Neuronal stem cell (in vitro differentiated cells): ENCODE data around the gene TACR3.
"Not testable (repeated sequence)": the region's sequence is repeated elsewhere in the genome, so short reads cannot be mapped to it uniquely, and the experiment has no call there.

ENCODE experiments used
- DNase-seq: peaks from one replicate; pipeline ENCODE4 v3.0.0-alpha.2; 2013; ENCODE audit warnings: low spot score
- H2AFZ ChIP-seq: one replicate; pipeline ENCODE4 v1.6.1; 2013; ENCODE audit warnings: mild to moderate bottlenecking, low read length, inconsistent platforms
- H2AK5ac ChIP-seq: 2 replicates; pipeline ENCODE4 v1.6.1; 2013; ENCODE audit warnings: low read depth, mild to moderate bottlenecking, inconsistent platforms, low read length, moderate library complexity, mixed read lengths
- H2BK120ac ChIP-seq: 2 replicates; pipeline ENCODE4 v1.6.1; 2013; ENCODE audit warnings: low read depth, mild to moderate bottlenecking, inconsistent platforms, low read length, moderate library complexity, mixed read lengths
- H2BK12ac ChIP-seq: one replicate; pipeline ENCODE4 v1.6.1; 2013; ENCODE audit warnings: low read length, inconsistent platforms
- H2BK15ac ChIP-seq: 2 replicates; pipeline ENCODE4 v1.6.1; 2013; ENCODE audit warnings: mild to moderate bottlenecking, low read length, inconsistent platforms, mixed read lengths
- H2BK5ac ChIP-seq: one replicate; pipeline ENCODE4 v1.6.1; 2013; ENCODE audit warnings: inconsistent platforms, mild to moderate bottlenecking, low read length, moderate library complexity
- H3K14ac ChIP-seq: one replicate; pipeline ENCODE4 v1.6.1; 2013; ENCODE audit warnings: low read length, inconsistent platforms
- H3K18ac ChIP-seq: 2 replicates; pipeline ENCODE4 v1.6.1; 2013; ENCODE audit warnings: low read length, inconsistent platforms
- H3K23ac ChIP-seq: 2 replicates; pipeline ENCODE4 v1.6.1; 2013; ENCODE audit warnings: low read depth, mild to moderate bottlenecking, mixed read lengths, low read length, inconsistent platforms; ENCODE audit not compliant: poor library complexity
- H3K27ac ChIP-seq: replicated peaks from 3 replicates; pipeline ENCODE4 v1.5.1; 2013; ENCODE audit warnings: low read length, inconsistent platforms
- H3K27me3 ChIP-seq, 3 experiments: 2 replicates each; pipeline ENCODE4 v1.6.1; 2013; ENCODE audit warnings: low read length in 3 of 3, mild to moderate bottlenecking in 2 of 3, inconsistent platforms in 1 of 3, low read depth in 1 of 3, mixed read lengths in 1 of 3, moderate library complexity in 1 of 3; ENCODE audit not compliant: control insufficient read depth in 3 of 3, insufficient read depth in 3 of 3
- H3K36me3 ChIP-seq, 2 donors: replicated peaks in 1 of 2; 2 replicates each; pipeline ENCODE4 v1.6.1; 2013; ENCODE audit warnings: low read length in 2 of 2; ENCODE audit not compliant: control insufficient read depth in 2 of 2, insufficient read depth in 2 of 2
- H3K4ac ChIP-seq: 2 replicates; pipeline ENCODE4 v1.6.1; 2013; ENCODE audit warnings: inconsistent platforms, mild to moderate bottlenecking, low read length, moderate library complexity
- H3K4me1 ChIP-seq, 2 donors: 1 replicate in 1 of 2; 2 replicates in 1 of 2; pipeline ENCODE4 v1.6.1; 2013; ENCODE audit warnings: low read length in 2 of 2, low read depth in 1 of 2; ENCODE audit not compliant: control insufficient read depth in 2 of 2, insufficient read depth in 1 of 2
- H3K4me2 ChIP-seq: one replicate; pipeline ENCODE4 v1.6.1; 2013; ENCODE audit warnings: mild to moderate bottlenecking, low read length, inconsistent platforms; ENCODE audit not compliant: insufficient read depth, poor library complexity, severe bottlenecking
- H3K4me3 ChIP-seq, 2 donors: 2 replicates each; pipeline ENCODE4 v1.5.1; 2013; ENCODE audit warnings: low read length in 2 of 2, mild to moderate bottlenecking in 2 of 2, inconsistent platforms in 1 of 2, moderate library complexity in 1 of 2
- H3K79me1 ChIP-seq: one replicate; pipeline ENCODE4 v1.6.1; 2013; ENCODE audit warnings: low read depth, mild to moderate bottlenecking, inconsistent platforms, low read length, moderate library complexity
- H3K9ac ChIP-seq: one replicate; pipeline ENCODE4 v1.6.1; 2013; ENCODE audit warnings: mild to moderate bottlenecking, low read depth, low read length, inconsistent platforms; ENCODE audit not compliant: poor library complexity
- H3K9me3 ChIP-seq, 2 donors: replicated peaks in 1 of 2; 2 replicates each; pipeline versions ENCODE3 to v1.6.1; 2013; ENCODE audit warnings: low read length in 2 of 2, mild to moderate bottlenecking in 2 of 2, inconsistent platforms in 1 of 2, low read depth in 1 of 2, mixed read lengths in 1 of 2, moderate library complexity in 1 of 2; ENCODE audit not compliant: control insufficient read depth in 2 of 2, insufficient read depth in 1 of 2
- H4K8ac ChIP-seq: one replicate; pipeline ENCODE4 v1.6.1; 2013; ENCODE audit warnings: low read depth, mild to moderate bottlenecking, inconsistent platforms, low read length, moderate library complexity
- H4K91ac ChIP-seq: one replicate; pipeline ENCODE4 v1.6.1; 2013; ENCODE audit warnings: low read length, low read depth, mild to moderate bottlenecking, inconsistent platforms; ENCODE audit not compliant: poor library complexity
- WGBS, 2 donors: extraction: QIAGEN DNeasy Blood & Tissue Kit; methylation state at CpG; one replicate each; pipeline ENCODE4 v1.1.7; 2013; ENCODE audit warnings: missing lambda C conversion rate in 2 of 2, mixed read lengths in 1 of 2; ENCODE audit not compliant: insufficient read length in 2 of 2, insufficient replicate concordance in 1 of 2; ENCODE audit errors: extremely low coverage in 2 of 2; 5-methylcytosine and 5-hydroxymethylcytosine counted together

The TACR3 gene

GRCh38 chr4:103719105-103719829, 518 bp downstream of the TACR3 start:
- Histone ChIP-seq H4K8ac (peak overlapping the region; percentile 94), H2BK120ac (no peak overlapping the region), H3K23ac (no peak overlapping the region), H3K79me1 (no peaks in the 10 kb centered on the region), H3K4ac (peak overlapping the region; percentile 26), H3K36me3 (no peaks in the 10 kb centered on the region), H4K91ac (no peak overlapping the region), H3K18ac (peak overlapping the region; percentile 79), H3K27ac (no peak overlapping the region), H3K9ac (peak overlapping the region; percentile 79), H3K14ac (peak overlapping the region; percentile 25), H2BK5ac (no peak overlapping the region), H3K9me3 (no peaks in the 10 kb centered on the region), H3K4me3 (peak overlapping the region; percentile 33 to 79), H2AFZ (peak overlapping the region; percentile 81), H3K4me1 (no peaks in the 10 kb centered on the region), H2AK5ac (no peak overlapping the region), H2BK12ac (peak overlapping the region; percentile 33), H3K4me2 (peak overlapping the region; percentile 82), H2BK15ac (peak overlapping the region; percentile 45), H3K27me3 (peaks cover 0 to 4% (median 0%) of the 10 kb centered on the region in 3 experiments)
- no CpG with 5 or more reads among the region's 39 CpGs for WGBS, 2 donors
- peak; percentile 20 for DNase-seq

- Histone ChIP-seq H2BK15ac (no peak overlapping the region), H4K8ac (no peak overlapping the region), H2BK5ac (no peak overlapping the region), H3K23ac (no peak overlapping the region), H3K9ac (no peak overlapping the region), H3K4ac (no peak overlapping the region), H3K18ac (no peak overlapping the region), H3K4me1 (no peaks in the 10 kb centered on the region), H2AFZ (no peak overlapping the region), H2AK5ac (no peak overlapping the region), H3K4me3 (no peak overlapping the region), H3K36me3 (no peaks in the 10 kb centered on the region), H3K14ac (no peak overlapping the region), H4K91ac (no peak overlapping the region), H3K27me3 (no peaks in the 10 kb centered on the region), H2BK12ac (no peak overlapping the region), H2BK120ac (no peak overlapping the region), H3K9me3 (no peaks in the 10 kb centered on the region), H3K79me1 (no peaks in the 10 kb centered on the region), H3K4me2 (no peak overlapping the region), H3K27ac (no peak overlapping the region)
- no peak for DNase-seq
Measured at GRCh38 chr4:103692615-103693014, 27.2 kb downstream of the TACR3 start.

- Histone ChIP-seq H3K18ac (no peak overlapping the region), H3K36me3 (no peaks in the 10 kb centered on the region), H3K14ac (no peak overlapping the region), H4K8ac (no peak overlapping the region), H3K4me1 (no peaks in the 10 kb centered on the region), H2BK120ac (no peak overlapping the region), H3K4me3 (no peak overlapping the region), H4K91ac (no peak overlapping the region), H2AFZ (no peak overlapping the region), H2AK5ac (no peak overlapping the region), H3K4ac (no peak overlapping the region), H2BK15ac (no peak overlapping the region), H2BK5ac (no peak overlapping the region), H3K27ac (no peak overlapping the region), H3K9me3 (no peaks in the 10 kb centered on the region), H3K27me3 (no peaks in the 10 kb centered on the region), H3K4me2 (no peak overlapping the region), H2BK12ac (no peak overlapping the region), H3K23ac (no peak overlapping the region), H3K79me1 (no peaks in the 10 kb centered on the region), H3K9ac (no peak overlapping the region)
- DNase-seq, result no peak
- WGBS, 2 donors, result 100% methylated on average over 2 of the region's 2 CpGs; no CpG with 5 or more reads in 1 of the 2 donors
Measured at GRCh38 chr4:103673983-103674382, 45.8 kb downstream of the TACR3 start.

DNA sequence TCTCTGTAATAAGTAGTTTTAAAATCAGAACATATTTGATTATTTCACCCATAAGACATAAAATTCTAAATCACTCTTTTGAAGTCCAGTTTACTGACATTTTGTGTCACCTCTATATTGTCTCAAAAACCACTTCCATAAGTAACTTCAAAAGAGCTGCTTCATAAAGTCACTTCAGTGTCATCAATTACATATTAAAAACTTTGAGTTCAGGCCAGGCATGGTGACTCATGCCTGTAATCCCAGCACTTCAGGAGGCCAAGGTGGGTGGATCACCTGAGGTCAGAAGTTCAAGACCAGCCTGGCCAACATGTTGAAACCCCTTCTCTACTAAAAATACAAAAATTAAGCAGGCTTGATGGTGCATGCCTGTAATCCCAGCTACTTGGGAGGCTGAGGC, 53.0 kb downstream of the TACR3 start:
- not testable (repeated sequence) for H2BK5ac ChIP-seq, H2BK12ac ChIP-seq

More for the DNA sequence above, 53.0 kb downstream of the TACR3 start:
- not testable (repeated sequence) for H3K4ac ChIP-seq, H4K91ac ChIP-seq, H3K4me2 ChIP-seq, H3K27ac ChIP-seq, H3K9ac ChIP-seq, H2AFZ ChIP-seq, H3K36me3 ChIP-seq, H3K18ac ChIP-seq, H3K79me1 ChIP-seq, H3K4me3 ChIP-seq, H4K8ac ChIP-seq, DNase-seq, H3K23ac ChIP-seq, H3K4me1 ChIP-seq, H3K27me3 ChIP-seq, H2BK120ac ChIP-seq, H2AK5ac ChIP-seq, H2BK15ac ChIP-seq, H3K14ac ChIP-seq, H3K9me3 ChIP-seq
